ENCODE data around the gene HOXA3.

GRCh38 chr7:27123477-27124053 is 28.8 kb downstream of the HOXA3 start:
- TF ChIP-seq CTCF (IDR thresholded peaks at IDR 0.05; ENCODE audit: poor library complexity) (no peak), EZH2phosphoT487 (IDR thresholded peaks at IDR 0.05; ENCODE audit: low read depth, severe bottlenecking, unreplicated experiment) (no peak), EZH2 (IDR thresholded peaks at IDR 0.05; ENCODE audit: borderline replicate concordance) (no peak)

All from hepatocyte (in vitro differentiated cells).